GM12891 (cell line): ENCODE measurements around the gene DTNBP1.

Experiments
- POLR2A ChIP-seq: IDR thresholded peaks from 2 replicates; pipeline ENCODE4 v1.6.1; 2011; ENCODE audit warnings: low read depth, low read length, control low read depth
- TAF1 ChIP-seq: IDR thresholded peaks from 2 replicates; pipeline ENCODE4 v1.6.1; 2011; ENCODE audit warnings: low read depth, low read length, control low read depth

DNA sequence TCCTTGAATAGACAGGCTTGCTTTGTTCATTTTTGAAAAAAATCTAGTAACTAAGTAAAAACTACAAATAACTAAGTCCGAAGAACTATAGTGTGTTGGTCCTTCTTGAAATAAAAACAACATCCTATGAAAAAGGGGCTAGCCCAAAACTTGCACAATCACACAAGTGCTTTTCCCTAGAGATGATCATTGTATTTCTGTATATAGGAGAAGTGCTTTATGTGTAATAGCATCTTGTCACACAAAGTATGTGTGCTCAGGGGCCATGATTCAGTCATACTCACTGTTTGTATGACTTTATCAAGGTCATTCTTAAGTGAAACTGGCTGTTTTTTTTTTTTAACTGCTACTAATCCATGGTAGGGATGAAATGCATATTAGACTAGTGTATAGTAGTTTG, 179.8 kb downstream of the DTNBP1 start:
- TF ChIP-seq POLR2A (no peak), TAF1 (no peak)
